IPS-18a (cell line): ENCODE measurements around the gene PRKAG2.
"Not testable (repeated sequence)": the region's sequence is repeated elsewhere in the genome, so short reads cannot be mapped to it uniquely, and the experiment has no call there.

Experiments
- H3K27ac ChIP-seq: one replicate; pipeline ENCODE4 v1.5.1; 2013; ENCODE audit warnings: low read length
- H3K27me3 ChIP-seq: one replicate; pipeline ENCODE4 v1.6.1; 2013; ENCODE audit warnings: mild to moderate bottlenecking, low read length; ENCODE audit not compliant: control insufficient read depth, insufficient read depth
- H3K36me3 ChIP-seq: one replicate; pipeline ENCODE4 v1.6.1; 2013; ENCODE audit warnings: low read depth, low read length; ENCODE audit not compliant: control insufficient read depth
- H3K4me1 ChIP-seq: one replicate; pipeline ENCODE4 v1.6.1; 2013; ENCODE audit warnings: low read depth, low read length; ENCODE audit not compliant: control insufficient read depth
- H3K4me3 ChIP-seq: one replicate; pipeline ENCODE4 v1.5.1; 2013; ENCODE audit warnings: low read length
- H3K9ac ChIP-seq: one replicate; pipeline ENCODE4 v1.6.1; 2013; ENCODE audit warnings: mild to moderate bottlenecking, low read length, moderate library complexity
- H3K9me3 ChIP-seq: one replicate; pipeline ENCODE4 v1.6.1; 2013; ENCODE audit warnings: low read depth, low read length; ENCODE audit not compliant: control insufficient read depth

Gene PRKAG2

GRCh38 chr7:151542606-151543130 is 334.2 kb downstream of the PRKAG2 start:
- no peaks in the 10 kb centered on the region for H3K9me3 ChIP-seq
- no peak overlapping the region for H3K4me3 ChIP-seq
- no peak overlapping the region for H3K27ac ChIP-seq
- no peaks in the 10 kb centered on the region for H3K27me3 ChIP-seq
- no peaks in the 10 kb centered on the region for H3K36me3 ChIP-seq
- H3K9ac ChIP-seq, result no peak overlapping the region
- peaks cover 10% of the 10 kb centered on the region for H3K4me1 ChIP-seq

- no peak overlapping the region for H3K27ac ChIP-seq
- H3K4me3 ChIP-seq, result no peak overlapping the region
- no peaks in the 10 kb centered on the region for H3K9me3 ChIP-seq
- H3K4me1 ChIP-seq, result peaks cover 10% of the 10 kb centered on the region
- no peaks in the 10 kb centered on the region for H3K36me3 ChIP-seq
- H3K9ac ChIP-seq, result no peak overlapping the region
- no peaks in the 10 kb centered on the region for H3K27me3 ChIP-seq
These were observed 335.0 kb downstream of the PRKAG2 start for GRCh38 chr7:151541709-151542499.

GRCh38 chr7:151540146-151540545 is 336.8 kb downstream of the PRKAG2 start:
- H3K27me3 ChIP-seq, result no peaks in the 10 kb centered on the region

GRCh38 chr7:151539088-151539671 is 337.7 kb downstream of the PRKAG2 start:
- Histone ChIP-seq H3K27ac (no peak overlapping the region), H3K9me3 (no peaks in the 10 kb centered on the region), H3K9ac (no peak overlapping the region), H3K4me1 (peaks cover 10% of the 10 kb centered on the region), H3K27me3 (no peaks in the 10 kb centered on the region), H3K4me3 (no peak overlapping the region), H3K36me3 (no peaks in the 10 kb centered on the region)

More at GRCh38 chr7:151540146-151540545, 336.8 kb downstream of the PRKAG2 start:
- Histone ChIP-seq H3K27ac (no peak overlapping the region), H3K9ac (no peak overlapping the region), H3K36me3 (no peaks in the 10 kb centered on the region), H3K9me3 (no peaks in the 10 kb centered on the region), H3K4me1 (peaks cover 10% of the 10 kb centered on the region), H3K4me3 (no peak overlapping the region)

- Histone ChIP-seq H3K4me3 (no peak overlapping the region), H3K4me1 (peaks cover 10% of the 10 kb centered on the region), H3K9me3 (no peaks in the 10 kb centered on the region), H3K36me3 (no peaks in the 10 kb centered on the region), H3K27me3 (no peaks in the 10 kb centered on the region), H3K9ac (no peak overlapping the region), H3K27ac (no peak overlapping the region)
These were observed 338.9 kb downstream of the PRKAG2 start for GRCh38 chr7:151537818-151538561.

GRCh38 chr7:151536178-151536577 is 340.7 kb downstream of the PRKAG2 start:
- H3K27ac ChIP-seq, H3K27me3 ChIP-seq, H3K4me3 ChIP-seq, H3K9ac ChIP-seq, H3K9me3 ChIP-seq, H3K36me3 ChIP-seq: not testable (repeated sequence)
- H3K4me1 ChIP-seq, result peaks cover 10% of the 10 kb centered on the region

DNA sequence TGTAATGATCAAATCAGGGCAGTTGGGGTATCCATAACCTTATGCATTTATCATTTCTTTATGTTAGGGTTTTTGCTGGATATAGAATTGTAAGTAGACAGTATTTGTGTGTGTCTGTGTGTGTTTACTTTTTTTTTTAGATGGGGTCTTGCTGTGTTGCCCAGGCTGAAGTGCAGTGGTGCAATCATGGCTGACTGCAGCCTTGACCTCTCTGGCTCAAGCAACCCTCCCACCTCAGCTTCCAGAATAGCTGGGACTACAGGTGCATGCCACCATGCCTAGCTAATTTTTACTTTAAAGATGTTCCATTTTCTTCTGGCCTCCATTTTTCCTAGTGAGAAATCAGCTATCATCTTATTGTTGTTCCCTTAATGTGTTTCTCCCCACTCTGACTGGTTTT is 347.1 kb downstream of the PRKAG2 start:
- Histone ChIP-seq H3K27me3 (no peaks in the 10 kb centered on the region), H3K9me3 (no peaks in the 10 kb centered on the region), H3K36me3 (no peaks in the 10 kb centered on the region), H3K27ac (no peak overlapping the region), H3K9ac (no peak overlapping the region), H3K4me3 (no peak overlapping the region), H3K4me1 (no peaks in the 10 kb centered on the region)

- Histone ChIP-seq H3K27ac (no peak overlapping the region), H3K4me1 (no peaks in the 10 kb centered on the region), H3K9me3 (no peaks in the 10 kb centered on the region), H3K36me3 (no peaks in the 10 kb centered on the region), H3K27me3 (no peaks in the 10 kb centered on the region), H3K9ac (no peak overlapping the region), H3K4me3 (no peak overlapping the region)
These were observed 352.1 kb downstream of the PRKAG2 start for GRCh38 chr7:151524845-151525244.

DNA sequence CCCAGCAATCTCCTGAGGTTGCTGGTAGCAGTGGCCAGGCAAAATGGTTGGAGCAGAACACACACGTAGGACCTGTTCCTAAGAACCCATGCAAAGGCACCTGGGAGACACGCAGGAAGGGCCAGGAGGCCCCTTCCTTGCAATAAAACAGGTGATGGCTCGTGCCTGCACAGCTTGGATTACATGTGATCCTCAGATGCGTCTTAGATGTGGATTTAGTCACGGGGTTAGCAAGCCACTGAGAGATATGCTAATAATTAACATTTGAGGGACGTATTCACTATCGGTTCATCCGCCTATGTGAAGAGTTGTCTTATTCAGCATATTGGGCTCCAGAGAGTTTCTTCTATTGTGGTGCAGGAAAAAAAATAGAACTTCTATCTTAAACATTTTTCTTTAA is 352.6 kb downstream of the PRKAG2 start:
- H3K9me3 ChIP-seq, result no peaks in the 10 kb centered on the region
- no peaks in the 10 kb centered on the region for H3K36me3 ChIP-seq
- H3K27me3 ChIP-seq, result no peaks in the 10 kb centered on the region
- H3K4me3 ChIP-seq, result no peak overlapping the region
- H3K27ac ChIP-seq, result no peak overlapping the region
- no peak overlapping the region for H3K9ac ChIP-seq
- no peaks in the 10 kb centered on the region for H3K4me1 ChIP-seq

- no peaks in the 10 kb centered on the region for H3K36me3 ChIP-seq
- H3K4me3 ChIP-seq, result no peak overlapping the region
- peaks cover 4% of the 10 kb centered on the region for H3K4me1 ChIP-seq
- no peak overlapping the region for H3K9ac ChIP-seq
- no peaks in the 10 kb centered on the region for H3K27me3 ChIP-seq
- no peak overlapping the region for H3K27ac ChIP-seq
- H3K9me3 ChIP-seq, result no peaks in the 10 kb centered on the region
These were observed 356.3 kb downstream of the PRKAG2 start for GRCh38 chr7:151520419-151521261.
